ENCODE data around the gene CDKAL1. TPM values are rescaled to one million over a fixed set of nuclear protein-coding genes. Genes with fewer than 3 reads are reported as not detected.
A peak's percentile ranks its signal among the peaks of the same experiment; 100 is the strongest.

Gene CDKAL1
- total RNA-seq, 1 donor from 2014 or later: 24.8 TPM

DNA sequence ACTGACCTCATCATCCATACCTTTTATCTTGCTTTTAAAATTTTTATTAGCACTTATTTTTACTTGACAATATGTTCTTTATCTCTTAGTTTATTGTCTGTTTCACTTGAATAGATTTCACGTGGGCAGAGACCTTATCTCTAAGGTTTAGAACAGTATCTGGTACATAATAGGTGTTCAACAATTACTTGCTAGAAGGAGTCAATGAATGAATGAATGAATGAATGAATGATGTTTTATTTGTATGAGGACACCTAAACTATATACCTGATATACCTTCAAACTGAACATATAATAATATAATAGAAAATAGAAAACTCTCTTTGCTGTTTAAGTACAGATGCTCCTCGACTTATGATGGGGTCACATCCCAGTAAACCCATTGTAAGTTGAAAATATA, 412.6 kb downstream of the CDKAL1 start:
- peaks cover 3% of the 10 kb centered on the region for H3K4me1 Mint-ChIP-seq (ENCODE audit: low read depth, unreplicated experiment)
- no peaks in the 10 kb centered on the region for H3K27me3 Mint-ChIP-seq (ENCODE audit: unreplicated experiment)
- H3K9me3 Mint-ChIP-seq (ENCODE audit: unreplicated experiment): peaks cover 6% of the 10 kb centered on the region
- TF ChIP-seq, protein P1, sequence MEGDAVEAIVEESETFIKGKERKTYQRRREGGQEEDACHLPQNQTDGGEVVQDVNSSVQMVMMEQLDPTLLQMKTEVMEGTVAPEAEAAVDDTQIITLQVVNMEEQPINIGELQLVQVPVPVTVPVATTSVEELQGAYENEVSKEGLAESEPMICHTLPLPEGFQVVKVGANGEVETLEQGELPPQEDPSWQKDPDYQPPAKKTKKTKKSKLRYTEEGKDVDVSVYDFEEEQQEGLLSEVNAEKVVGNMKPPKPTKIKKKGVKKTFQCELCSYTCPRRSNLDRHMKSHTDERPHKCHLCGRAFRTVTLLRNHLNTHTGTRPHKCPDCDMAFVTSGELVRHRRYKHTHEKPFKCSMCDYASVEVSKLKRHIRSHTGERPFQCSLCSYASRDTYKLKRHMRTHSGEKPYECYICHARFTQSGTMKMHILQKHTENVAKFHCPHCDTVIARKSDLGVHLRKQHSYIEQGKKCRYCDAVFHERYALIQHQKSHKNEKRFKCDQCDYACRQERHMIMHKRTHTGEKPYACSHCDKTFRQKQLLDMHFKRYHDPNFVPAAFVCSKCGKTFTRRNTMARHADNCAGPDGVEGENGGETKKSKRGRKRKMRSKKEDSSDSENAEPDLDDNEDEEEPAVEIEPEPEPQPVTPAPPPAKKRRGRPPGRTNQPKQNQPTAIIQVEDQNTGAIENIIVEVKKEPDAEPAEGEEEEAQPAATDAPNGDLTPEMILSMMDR (IDR thresholded peaks at IDR 0.05; ENCODE audit: partially characterized antibody, unreplicated experiment): no peak
- no peak overlapping the region for H3K27ac Mint-ChIP-seq (ENCODE audit: unreplicated experiment)
- peaks cover 11% of the 10 kb centered on the region for H3K36me3 Mint-ChIP-seq (ENCODE audit: unreplicated experiment)
- no peak for DNase-seq
- H3K4me3 Mint-ChIP-seq (ENCODE audit: unreplicated experiment): no peak overlapping the region

DNA sequence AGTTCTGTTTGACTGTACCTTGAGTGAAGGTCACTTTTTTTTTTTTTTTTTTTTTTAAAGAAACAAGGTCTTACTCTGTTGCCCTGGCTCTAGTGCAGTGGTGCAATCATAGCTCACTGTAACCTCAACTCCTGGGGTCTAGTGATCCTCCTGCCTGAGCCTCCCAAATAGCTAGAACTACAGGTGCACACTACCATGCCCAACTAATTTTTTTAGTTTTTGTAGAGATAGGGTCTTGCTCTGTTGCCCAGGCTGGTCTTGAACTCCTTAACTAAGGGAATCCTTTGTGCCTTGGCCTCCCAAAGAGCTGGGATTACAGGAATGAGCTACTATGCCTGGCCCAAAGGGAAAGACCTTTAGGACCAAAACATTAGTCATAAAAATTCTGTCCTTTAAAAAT, 413.7 kb downstream of the CDKAL1 start:
- Mint-ChIP-seq H3K27ac (ENCODE audit: unreplicated experiment) (no peak overlapping the region), H3K36me3 (ENCODE audit: unreplicated experiment) (peaks cover 8% of the 10 kb centered on the region), H3K27me3 (ENCODE audit: unreplicated experiment) (no peaks in the 10 kb centered on the region), H3K4me3 (ENCODE audit: unreplicated experiment) (no peak overlapping the region), H3K4me1 (ENCODE audit: low read depth, unreplicated experiment) (peaks cover 3% of the 10 kb centered on the region), H3K9me3 (ENCODE audit: unreplicated experiment) (peaks cover 5% of the 10 kb centered on the region)
- TF ChIP-seq, protein P1 (IDR thresholded peaks at IDR 0.05; ENCODE audit: partially characterized antibody, unreplicated experiment): no peak
- DNase-seq: no peak

DNA sequence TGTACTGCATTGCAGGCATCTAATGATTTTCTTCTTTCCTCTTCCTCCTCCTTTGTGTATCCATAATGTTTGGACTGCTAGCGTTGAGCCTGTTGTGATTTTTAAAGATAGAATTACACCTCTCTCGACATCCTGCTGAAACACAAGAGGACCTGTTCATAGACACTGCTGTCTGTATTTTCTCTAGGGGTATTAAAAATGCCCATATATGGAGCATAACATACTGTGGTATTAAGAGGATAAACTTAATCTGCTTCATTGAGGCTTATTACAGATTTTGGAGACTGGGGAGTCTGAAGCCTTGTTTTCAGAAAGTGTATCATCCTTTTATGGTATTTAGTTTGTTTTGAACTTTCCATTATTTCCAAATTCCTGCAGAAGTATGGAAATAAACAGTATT, 414.3 kb downstream of the CDKAL1 start:
- Mint-ChIP-seq H3K4me1 (ENCODE audit: low read depth, unreplicated experiment) (peaks cover 3% of the 10 kb centered on the region), H3K36me3 (ENCODE audit: unreplicated experiment) (peaks cover 2% of the 10 kb centered on the region), H3K27me3 (ENCODE audit: unreplicated experiment) (no peaks in the 10 kb centered on the region), H3K27ac (ENCODE audit: unreplicated experiment) (no peak overlapping the region), H3K4me3 (ENCODE audit: unreplicated experiment) (no peak overlapping the region), H3K9me3 (ENCODE audit: unreplicated experiment) (peaks cover 2% of the 10 kb centered on the region)
- TF ChIP-seq, protein P1 (IDR thresholded peaks at IDR 0.05; ENCODE audit: partially characterized antibody, unreplicated experiment): no peak
- no peak for DNase-seq

DNA sequence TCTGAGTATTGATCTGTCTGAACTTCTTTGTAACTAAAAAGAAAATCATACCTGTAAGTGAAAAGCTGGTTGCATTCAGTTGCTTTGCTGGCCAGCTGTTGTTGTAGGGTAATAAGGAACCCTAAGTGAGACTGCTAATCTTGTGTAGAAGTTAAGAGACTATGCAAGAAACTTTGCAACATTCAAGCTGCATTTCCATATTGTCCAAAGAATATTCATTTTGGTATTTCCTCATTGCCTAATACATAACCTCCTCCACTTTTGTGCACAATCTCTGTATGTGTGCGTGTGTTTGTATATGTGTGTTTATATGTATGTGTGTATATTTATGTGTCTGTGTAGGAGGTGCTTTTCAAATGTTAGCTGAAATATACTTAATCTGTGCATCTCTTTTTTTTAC, 414.9 kb downstream of the CDKAL1 start:
- H3K4me3 Mint-ChIP-seq (ENCODE audit: unreplicated experiment): no peak overlapping the region
- no peak for DNase-seq
- H3K27me3 Mint-ChIP-seq (ENCODE audit: unreplicated experiment): no peaks in the 10 kb centered on the region
- no peaks in the 10 kb centered on the region for H3K9me3 Mint-ChIP-seq (ENCODE audit: unreplicated experiment)
- no peaks in the 10 kb centered on the region for H3K36me3 Mint-ChIP-seq (ENCODE audit: unreplicated experiment)
- H3K4me1 Mint-ChIP-seq (ENCODE audit: low read depth, unreplicated experiment): peaks cover 6% of the 10 kb centered on the region
- TF ChIP-seq, protein P1 (IDR thresholded peaks at IDR 0.05; ENCODE audit: partially characterized antibody, unreplicated experiment): no peak
- no peak overlapping the region for H3K27ac Mint-ChIP-seq (ENCODE audit: unreplicated experiment)

DNA sequence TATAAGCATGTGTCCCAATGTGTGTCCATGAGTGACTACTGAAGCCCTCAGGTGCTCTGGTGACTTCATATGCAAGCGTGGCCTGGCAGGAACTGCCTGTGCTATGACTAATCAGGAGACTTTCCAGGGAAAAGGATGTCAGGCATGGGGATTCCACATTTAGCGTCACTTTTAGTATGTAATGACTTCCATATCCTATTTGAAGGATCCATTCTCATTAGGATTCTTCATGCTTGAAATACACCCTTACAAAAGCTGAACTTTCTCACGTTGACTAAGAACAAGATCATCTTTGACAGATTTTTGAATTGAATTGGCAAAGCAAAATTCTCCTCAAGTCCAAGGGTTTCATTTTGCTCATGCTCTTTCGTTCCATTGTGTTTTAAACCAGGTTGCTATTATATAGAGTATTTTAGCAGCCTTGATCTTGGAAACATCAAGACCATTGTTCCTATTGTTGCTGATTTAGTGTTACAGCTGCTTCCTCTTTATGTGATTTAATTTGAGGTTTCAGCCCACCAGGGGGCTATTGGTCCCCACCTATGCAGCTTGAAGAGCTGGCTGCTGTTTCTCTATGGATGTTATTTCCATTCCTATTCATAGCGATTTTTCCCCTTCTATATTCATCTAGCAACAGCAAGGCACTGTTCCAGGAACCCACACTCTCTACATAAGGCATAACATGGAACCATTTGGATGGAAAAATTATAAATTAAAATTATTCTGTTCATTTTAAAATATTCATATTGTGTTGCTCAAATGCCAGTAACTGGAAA, 418.6 kb downstream of the CDKAL1 start:
- Mint-ChIP-seq H3K9me3 (ENCODE audit: unreplicated experiment) (no peaks in the 10 kb centered on the region), H3K4me3 (ENCODE audit: unreplicated experiment) (no peak overlapping the region), H3K27me3 (ENCODE audit: unreplicated experiment) (no peaks in the 10 kb centered on the region), H3K27ac (ENCODE audit: unreplicated experiment) (no peak overlapping the region), H3K36me3 (ENCODE audit: unreplicated experiment) (no peaks in the 10 kb centered on the region), H3K4me1 (ENCODE audit: low read depth, unreplicated experiment) (peaks cover 11% of the 10 kb centered on the region)
- TF ChIP-seq, protein P1 (IDR thresholded peaks at IDR 0.05; ENCODE audit: partially characterized antibody, unreplicated experiment): peak; percentile 53
- DNase-seq: no peak

Data from glutamatergic neuron (in vitro differentiated cells).